ENCODE results near the gene UST. TPM values are rescaled to one million over a fixed set of nuclear protein-coding genes. Genes with fewer than 3 reads are reported as not detected.

The UST gene
- total and polyA plus RNA-seq, 2 of the 8 experiments (the other 6 are each of a cell fraction or from before 2014, with no cell fraction given) = 13.5 to 34.5 TPM

DNA sequence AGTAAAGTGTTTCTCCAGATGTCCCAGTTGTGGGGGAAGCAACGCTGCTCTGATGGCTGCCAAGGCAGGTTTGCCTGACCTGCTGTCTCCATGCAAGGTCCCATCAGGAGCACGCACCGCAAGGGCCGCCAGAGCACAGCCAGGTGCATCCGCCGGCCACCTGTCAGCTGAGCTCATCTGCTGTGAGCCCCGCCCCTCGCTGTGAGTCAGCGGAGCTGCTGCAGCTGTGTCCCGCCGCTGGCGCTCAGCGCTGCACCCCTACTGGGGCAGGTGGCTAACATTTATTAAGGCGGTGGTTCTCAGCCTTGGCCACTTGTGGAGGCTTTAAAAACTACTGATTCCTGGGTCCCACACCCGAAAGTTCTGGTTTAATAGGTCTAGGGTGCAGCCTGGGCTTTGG is 225.7 kb downstream of the UST start (continued):
- peak; percentile 57; the same call in 1 of the 2 replicates for TF ChIP-seq TAF1 (IDR thresholded peaks at IDR 0.05; ENCODE audit: low read depth, low read length)
- TF ChIP-seq JUND (IDR thresholded peaks at IDR 0.05; ENCODE audit: low read length) = peak; percentile 76
- peak in 1 of 2 experiments; percentile 61; a peak in 1 of 3 replicates for TF ChIP-seq POLR2A (IDR thresholded peaks at IDR 0.05; ENCODE audit: control extremely low read depth in 1 of 2, low read depth in 2 of 2, low read length in 2 of 2)
- TF ChIP-seq, protein P1, sequence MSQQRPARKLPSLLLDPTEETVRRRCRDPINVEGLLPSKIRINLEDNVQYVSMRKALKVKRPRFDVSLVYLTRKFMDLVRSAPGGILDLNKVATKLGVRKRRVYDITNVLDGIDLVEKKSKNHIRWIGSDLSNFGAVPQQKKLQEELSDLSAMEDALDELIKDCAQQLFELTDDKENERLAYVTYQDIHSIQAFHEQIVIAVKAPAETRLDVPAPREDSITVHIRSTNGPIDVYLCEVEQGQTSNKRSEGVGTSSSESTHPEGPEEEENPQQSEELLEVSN (IDR thresholded peaks at IDR 0.05) = peak; percentile 68
- TF ChIP-seq SP1 (IDR thresholded peaks at IDR 0.05; ENCODE audit: low read depth, low read length) = 0 out of 2 replicates have a peak, but pooled peaks have one; percentile 42
- TF ChIP-seq RBBP5 (IDR thresholded peaks at IDR 0.05; ENCODE audit: borderline replicate concordance, low read depth, low read length) = 0 out of 2 replicates have a peak, but pooled peaks have one; percentile 32
- peak; percentile 79 for TF ChIP-seq YY1 (IDR thresholded peaks at IDR 0.05; ENCODE audit: low read depth, low read length)
- TF ChIP-seq CTBP2 (IDR thresholded peaks at IDR 0.05; ENCODE audit: borderline replicate concordance, insufficient read depth, insufficient read length, low read length) = peak; percentile 72
- peak; percentile 42 for TF ChIP-seq CHD2 (IDR thresholded peaks at IDR 0.05; ENCODE audit: low read length)
- peak; percentile 83 for TF ChIP-seq POLR2AphosphoS5 (IDR thresholded peaks at IDR 0.05; ENCODE audit: low read depth, low read length)
- TF ChIP-seq, protein P2, sequence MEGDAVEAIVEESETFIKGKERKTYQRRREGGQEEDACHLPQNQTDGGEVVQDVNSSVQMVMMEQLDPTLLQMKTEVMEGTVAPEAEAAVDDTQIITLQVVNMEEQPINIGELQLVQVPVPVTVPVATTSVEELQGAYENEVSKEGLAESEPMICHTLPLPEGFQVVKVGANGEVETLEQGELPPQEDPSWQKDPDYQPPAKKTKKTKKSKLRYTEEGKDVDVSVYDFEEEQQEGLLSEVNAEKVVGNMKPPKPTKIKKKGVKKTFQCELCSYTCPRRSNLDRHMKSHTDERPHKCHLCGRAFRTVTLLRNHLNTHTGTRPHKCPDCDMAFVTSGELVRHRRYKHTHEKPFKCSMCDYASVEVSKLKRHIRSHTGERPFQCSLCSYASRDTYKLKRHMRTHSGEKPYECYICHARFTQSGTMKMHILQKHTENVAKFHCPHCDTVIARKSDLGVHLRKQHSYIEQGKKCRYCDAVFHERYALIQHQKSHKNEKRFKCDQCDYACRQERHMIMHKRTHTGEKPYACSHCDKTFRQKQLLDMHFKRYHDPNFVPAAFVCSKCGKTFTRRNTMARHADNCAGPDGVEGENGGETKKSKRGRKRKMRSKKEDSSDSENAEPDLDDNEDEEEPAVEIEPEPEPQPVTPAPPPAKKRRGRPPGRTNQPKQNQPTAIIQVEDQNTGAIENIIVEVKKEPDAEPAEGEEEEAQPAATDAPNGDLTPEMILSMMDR (IDR thresholded peaks at IDR 0.05; ENCODE audit: control extremely low read depth in 1 of 3, insufficient read depth in 1 of 3, low read depth in 1 of 3, low read length in 3 of 3) = peak in 2 of 3 experiments; percentile 14 to 22; a peak in 2 of 4 replicates
- TF ChIP-seq BACH1 (IDR thresholded peaks at IDR 0.05; ENCODE audit: low read length) = no peak
- peak in 1 of 2 experiments; percentile 52; a peak in 1 of 4 replicates for TF ChIP-seq HDAC2 (IDR thresholded peaks at IDR 0.05; ENCODE audit: borderline replicate concordance in 1 of 2, low read depth in 2 of 2, low read length in 2 of 2)
- TF ChIP-seq SRF (IDR thresholded peaks at IDR 0.05; ENCODE audit: low read depth, low read length) = no peak
- TF ChIP-seq SIX5 (IDR thresholded peaks at IDR 0.05; ENCODE audit: low read depth, low read length) = no peak
- peak; percentile 98 for TF ChIP-seq TCF12 (IDR thresholded peaks at IDR 0.05; ENCODE audit: low read depth, low read length)
- no peak for TF ChIP-seq RXRA (IDR thresholded peaks at IDR 0.05; ENCODE audit: insufficient read depth, low read depth, low read length)

Data from H1 (cell line).